GOT3 (cell line): Measurements from ENCODE around the gene DCLK1.

Experiments used
- DNase-seq: peaks from one replicate; lab custom pipeline; 2025; ENCODE audit warnings: mixed read lengths; lab: John Stamatoyannopoulos, UW

The DCLK1 gene

DNA sequence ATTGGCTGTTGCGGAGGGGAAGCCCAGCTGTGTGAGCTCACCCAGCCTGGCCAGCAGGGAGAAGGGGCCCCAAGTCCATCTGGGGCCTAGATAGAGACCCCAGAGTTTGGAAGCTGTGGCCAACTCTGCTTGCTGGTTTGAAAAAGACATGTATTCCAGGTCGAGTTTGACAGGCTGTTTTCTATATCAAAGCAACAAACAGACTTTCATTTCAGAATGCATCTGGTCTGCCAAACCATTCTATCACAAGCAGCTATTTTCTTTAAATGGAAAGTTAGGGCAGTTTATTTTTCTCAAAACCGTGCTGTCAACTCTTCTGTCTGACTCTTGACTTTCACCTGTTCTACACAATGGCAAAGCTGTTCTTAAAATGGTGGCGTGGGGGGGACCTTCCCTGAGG lies 185.8 kb downstream of the DCLK1 start:
- DNase-seq: no peak

DNA sequence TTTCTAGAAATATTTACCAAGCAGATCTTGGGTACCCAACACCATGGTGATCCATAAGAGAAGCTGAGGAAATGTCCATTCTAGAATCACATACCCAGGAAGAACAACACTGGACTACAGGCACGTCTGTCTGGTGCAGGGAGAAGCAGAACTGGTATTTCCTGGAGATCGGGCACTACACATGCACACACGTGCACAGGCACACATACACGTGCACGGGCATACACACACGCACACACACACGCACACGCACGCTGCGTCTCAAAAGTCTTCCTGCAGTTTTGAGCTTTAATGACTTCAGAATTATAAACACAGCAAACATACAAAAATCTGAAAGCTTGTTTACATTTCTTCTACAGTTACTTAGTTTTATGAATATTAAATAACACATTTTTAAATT lies 189.8 kb downstream of the DCLK1 start:
- DNase-seq: no peak

DNA sequence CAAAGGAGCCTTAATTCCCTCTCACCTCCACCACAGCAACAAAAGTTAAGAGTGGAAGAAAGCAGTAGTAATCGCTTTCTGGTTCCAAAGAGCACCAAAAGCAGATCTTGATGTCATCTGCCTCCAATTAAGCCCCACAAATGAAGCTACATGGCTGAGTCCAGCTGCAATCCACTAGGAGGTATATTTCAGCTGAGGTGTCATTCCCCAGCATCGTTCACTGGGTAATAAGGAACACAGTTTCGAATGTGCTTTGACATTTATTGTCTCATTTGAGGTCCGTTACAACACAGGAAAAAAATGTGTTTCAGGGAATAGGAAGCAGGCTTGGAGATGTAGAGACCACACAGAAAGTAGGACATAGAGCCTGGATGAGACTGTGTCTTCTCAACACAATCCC lies 190.4 kb downstream of the DCLK1 start:
- DNase-seq: no peak

DNA sequence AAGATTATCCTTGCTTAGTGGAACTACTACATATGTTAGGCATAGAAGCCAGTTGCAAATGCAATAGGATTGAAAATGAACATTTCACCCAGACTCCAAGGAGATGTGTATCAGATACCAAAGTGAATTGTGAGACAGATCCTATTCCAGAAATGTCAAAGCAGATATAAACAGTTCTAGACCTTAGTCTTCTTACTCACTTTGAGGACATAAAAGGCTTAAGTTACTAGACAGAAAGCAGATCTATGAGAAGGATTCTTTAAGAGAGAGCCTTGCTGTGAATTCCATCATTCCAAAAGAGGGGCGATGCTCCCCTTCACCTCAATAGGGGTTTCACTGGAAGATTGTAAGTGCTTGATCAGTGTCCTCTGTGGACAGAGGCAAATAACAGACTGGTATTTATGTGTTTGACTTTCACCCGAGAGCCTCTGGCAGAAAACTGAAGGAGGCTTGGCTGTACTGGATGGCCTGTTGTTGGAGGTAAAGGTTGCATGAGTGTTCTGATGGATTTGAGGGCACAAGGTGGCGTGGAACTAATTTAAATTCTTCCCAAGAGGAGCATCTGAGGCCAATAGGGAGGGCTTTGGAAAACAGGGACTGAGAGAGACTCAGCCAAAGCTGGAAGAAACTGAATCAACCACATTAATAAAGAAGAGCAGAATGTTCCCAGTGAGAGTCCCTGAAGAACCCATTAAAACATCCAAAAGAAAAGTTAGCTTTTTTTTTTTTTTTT lies 194.8 kb downstream of the DCLK1 start:
- DNase-seq: no peak

DNA sequence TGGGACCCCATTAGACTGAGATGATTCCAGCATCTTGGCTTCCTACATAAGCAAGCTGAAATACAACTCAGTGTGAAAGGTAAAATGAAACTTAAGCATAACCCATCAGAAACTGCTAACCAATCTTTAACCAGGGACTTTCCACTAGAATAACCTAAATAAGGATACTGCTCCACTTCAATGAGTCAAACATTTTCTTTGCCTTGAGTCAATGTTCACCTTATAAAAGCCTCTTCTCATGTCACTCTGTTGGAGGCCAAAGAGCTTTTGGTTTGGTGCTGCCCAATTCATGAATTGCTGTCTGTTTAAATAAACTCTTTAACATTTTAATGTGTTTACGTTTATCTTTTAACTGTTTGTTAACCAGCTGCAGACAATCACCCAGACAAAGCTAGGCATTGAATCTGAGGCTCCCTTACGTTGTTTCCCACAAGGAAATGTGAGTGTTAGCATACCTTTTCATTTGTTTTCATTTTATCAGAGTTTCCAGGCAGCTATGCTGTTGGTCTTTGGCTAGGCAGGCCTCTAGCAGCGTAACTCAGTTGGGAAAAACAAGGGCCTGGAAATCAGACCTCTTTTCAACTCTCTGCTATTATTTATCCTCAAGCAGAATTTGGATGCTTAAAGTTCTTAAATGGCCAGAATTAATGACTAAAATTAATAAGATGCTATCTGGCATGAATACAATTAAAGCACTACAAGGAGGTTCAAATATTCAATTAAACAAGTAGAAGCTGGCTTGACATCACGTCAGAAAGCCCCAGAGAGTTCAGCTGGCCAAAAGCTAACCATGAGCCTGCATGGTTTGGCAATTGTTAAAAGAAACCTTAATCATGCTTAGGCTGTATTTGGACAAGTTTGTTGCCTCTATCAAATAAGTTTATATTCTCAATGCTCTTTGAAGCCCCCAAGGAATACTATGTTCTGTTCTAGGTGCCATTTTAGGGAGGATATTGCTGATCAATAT lies 200.2 kb downstream of the DCLK1 start:
- no peak for DNase-seq

DNA sequence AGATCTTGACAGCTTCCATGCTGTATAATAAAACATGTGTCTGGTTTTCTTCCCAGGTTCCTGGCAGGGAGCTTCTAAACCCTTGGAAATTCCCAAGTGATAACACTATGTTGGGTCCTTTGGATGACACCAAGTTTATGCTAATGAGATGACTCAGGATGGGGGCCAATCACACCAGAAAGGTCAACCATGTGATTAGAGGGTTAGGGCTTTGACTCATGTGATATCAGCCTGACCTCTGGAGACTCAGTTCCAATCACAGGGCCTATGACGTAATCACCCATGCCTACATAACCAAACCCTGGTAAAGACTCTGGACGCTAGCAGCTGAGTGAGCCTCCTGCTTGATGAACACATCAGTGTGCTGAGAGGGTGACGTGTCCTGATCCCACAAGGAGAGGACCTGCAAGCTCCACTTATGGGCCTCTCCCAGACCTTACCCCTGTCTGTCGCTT lies 203.6 kb downstream of the DCLK1 start:
- no peak for DNase-seq

DNA sequence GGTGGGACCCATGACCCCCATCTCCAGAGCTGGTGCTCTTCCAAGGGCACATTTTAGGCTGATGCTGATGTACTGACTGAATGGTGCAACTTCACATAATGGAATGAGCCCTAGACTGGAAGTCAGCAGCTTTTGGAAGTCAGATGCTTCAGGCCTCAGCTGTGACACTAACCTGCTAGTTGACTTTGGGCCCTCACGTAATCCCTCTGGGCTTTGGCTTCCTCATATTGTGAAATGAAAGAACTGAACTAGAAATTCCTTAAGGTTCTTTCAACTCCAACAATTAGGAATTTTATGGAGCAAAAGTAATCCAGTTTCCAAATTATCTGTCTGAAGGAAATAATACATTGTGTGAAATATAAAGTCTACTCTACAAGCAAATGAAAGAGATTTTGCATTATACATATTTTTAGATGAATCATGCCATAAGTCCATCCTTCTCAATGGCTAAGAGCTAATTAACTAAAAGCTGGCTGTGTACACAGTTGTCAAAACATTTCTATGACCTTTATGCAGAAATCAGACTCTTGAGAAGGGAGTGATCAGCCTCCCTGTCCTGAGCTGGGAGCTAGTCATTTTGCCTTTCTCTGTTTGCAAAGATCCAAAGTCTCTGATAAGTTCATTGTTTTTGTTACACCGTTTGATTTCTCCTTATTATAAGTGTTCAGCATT lies 204.2 kb downstream of the DCLK1 start:
- no peak for DNase-seq

DNA sequence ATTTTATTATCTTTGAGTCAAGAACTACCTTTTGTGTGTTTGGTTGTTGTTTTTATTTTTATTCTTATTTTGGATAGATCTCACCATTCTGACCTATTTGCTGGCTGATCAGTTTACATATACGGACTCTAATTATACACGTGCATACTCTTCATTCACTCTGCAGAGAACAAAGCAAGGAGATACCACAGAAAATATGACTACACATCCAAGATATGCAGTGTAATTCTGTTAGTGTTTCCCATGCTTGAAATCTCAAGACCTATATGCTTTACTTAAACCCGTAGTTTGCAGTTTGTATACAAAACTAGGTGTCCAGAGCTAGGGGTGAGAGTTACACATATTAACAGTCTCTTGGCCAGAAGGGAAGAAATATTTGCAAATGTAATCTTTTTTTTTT lies 205.5 kb downstream of the DCLK1 start:
- no peak for DNase-seq

DNA sequence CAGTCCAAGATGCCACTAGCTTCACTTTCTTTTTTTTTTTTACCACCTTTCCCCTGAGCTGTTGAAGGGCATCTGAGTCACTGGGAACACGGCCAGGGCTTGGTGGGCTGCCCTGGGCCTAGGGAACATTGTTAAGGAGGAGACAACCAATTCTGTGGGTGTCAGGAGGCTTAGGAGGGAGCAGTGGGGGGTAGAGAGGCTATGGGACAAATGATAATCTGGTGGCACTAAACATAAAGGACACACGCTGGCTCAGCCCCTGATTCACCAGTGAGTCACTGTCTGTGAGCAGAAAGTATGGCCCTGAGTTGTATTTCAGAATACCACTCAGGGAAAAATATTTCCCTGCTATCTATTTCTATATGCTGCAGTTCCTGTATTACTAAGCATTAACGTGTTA lies 207.8 kb downstream of the DCLK1 start:
- DNase-seq: no peak

DNA sequence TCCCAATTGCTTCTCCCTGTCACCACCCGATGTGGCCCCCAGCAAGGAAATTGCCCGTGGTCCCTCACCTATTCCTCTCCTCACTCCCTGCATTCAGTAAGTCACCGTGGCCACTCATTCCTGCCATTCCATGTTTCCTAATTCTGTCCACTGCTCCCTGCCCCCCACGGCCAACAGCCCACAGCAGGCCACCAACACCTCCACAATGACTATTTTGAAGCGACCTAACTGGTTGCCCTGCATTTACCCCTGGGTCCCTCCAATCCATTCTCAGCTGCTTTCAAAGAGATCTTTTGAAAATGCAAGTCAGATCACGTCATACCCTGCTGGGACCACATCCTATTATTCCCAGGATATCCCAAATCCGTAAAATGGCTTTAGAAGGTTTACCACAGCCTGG lies 210.4 kb downstream of the DCLK1 start:
- no peak for DNase-seq

DNA sequence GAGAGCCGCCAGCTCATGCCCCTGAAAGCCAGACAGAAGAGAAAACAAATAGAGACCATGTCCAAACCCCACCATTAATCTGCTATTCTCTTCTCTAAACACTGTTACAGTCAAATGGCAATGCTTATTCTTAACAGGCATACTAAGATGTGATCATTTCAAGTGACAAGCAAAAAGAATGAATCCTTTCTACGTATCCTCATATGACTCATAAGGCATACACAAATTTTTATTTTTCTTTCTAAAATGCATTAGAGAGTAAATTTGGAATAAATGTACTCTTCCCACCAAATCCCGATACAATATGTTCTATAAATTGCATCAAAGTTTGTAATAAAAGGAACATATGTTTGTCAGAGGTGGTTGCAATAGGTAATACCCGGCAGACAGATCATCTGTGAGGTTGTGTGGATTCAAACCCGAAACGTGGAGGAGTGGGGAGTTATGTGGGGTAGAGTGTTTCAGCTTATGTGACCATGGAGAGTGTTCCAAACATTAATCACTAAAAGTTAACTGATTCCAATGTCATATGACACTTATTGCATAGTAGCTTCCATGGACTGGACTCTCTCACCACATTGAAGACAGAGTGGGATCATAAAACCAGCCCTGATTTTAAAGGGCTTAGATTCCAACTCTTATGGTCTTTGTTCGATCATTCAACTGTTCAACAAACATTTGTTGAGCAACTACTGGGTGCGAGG lies 213.1 kb downstream of the DCLK1 start:
- DNase-seq: no peak

DNA sequence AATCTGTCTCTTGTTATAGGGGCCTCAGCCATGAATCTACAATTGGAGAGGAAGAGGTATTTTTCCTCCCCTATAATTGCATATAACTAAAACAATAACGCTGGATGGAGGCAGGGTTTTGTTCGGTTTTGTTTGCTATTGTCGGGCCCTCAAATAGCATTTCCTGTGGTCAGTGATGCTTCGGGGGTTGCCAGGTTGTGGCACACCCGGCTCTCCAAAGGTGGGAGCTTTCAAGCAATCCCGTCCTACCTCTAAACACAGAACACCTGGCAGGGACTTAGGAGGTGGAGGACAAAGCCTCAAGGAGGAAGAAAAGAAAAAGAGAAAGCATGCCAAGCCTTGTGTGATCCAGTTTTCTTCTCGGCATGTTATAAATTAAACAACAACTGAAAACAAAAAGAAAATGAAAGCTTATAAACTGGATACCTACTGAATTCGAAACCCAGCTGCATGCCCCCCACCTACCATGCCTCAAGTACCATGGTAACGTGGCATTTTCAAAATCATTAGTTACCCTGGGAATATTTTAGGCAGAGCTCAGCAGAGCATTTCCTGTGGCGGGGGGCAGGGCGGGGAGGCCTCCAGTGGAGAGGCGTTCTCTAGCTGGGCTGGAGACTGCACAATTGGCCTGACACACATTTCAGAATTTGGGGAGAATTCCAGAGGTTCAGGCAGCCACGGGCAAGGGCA lies 213.8 kb downstream of the DCLK1 start:
- DNase-seq: no peak

DNA sequence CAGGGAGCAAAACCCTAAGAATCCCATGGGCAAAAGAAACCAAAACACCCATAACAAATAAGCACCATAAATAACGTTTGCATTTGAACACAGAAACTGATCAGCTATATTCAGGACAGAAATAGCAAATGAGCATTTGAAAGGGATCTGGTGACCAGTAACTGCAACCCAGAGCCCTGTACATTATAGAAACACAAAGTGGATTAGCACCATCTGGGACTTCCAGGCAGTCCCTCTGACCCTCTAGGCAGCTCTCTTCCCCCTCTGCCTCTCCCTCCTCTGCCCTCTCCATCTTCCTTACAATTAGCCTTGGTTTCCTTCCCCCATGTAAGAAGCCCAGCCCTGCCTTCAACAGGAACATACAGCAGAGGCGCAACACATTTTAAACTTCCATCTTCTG lies 215.0 kb downstream of the DCLK1 start:
- no peak for DNase-seq

DNA sequence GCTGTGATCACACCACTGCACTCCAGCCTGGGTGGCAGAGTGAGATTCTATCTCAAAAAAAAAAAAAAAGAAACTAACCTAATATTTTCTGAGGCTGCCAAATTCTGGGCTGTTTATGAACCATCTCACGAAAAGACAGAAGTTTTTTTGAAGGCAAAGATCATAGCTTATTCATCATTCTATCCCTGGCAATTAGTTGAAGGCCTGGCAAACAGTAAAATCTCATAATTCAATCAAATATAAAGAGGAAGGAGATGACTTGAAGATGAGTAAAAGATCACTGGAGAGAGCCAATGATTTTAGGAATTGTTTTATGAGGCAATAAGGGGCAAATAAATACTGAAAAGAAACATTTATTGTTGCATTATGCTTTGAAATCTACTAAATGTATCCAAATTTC lies 216.5 kb downstream of the DCLK1 start:
- no peak for DNase-seq

DNA sequence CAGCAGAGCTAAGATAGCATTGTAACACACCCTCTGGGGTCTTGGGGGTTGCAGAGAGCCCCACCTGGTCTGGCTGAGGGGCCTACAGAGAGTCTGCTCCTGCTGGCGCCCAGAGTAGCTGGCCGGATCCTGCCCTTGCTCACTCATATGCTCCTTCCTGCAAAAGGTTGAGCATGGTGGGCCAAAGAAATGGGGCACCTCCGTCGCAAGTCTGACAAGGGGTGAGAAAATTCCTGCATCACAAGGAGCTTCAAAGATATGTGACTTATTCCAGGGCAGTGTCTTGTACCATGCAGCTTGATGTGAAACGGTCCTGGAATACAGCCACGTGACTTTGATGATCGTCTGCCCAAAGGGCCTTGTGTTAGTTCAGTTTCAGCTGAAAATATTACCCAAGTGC lies 218.3 kb downstream of the DCLK1 start:
- no peak for DNase-seq

DNA sequence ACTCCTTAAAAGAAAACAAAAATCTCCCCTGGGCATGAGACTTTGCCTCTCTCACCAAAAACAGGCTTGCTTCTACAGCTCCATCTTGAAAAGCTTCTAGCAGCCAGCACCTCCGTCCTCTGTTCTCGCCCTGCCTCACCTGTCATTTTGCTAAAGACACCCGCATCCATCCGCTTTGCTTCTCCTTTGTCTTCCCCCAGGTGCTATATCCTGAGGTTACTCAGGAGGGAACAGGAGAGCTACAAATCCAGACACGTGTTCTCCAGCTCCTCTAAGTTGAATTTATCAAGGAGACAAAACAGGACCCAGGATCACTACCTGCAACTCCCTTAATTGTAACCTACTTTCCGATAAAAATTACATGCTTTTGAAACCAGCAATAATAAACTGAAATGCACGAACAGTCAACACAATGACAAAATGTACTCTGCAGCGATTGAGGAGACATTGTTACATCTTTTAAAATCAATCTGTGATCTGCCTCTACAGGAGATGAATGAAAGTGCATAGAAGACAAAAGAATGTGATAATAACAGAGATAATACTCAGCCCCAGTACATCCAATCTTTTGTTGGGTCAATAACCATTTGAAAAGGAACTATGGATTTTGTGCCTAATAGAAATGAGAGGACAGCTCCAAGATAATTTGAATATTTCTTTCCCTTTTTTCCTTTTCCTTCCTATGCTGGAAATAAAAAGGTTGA lies 221.2 kb downstream of the DCLK1 start:
- DNase-seq: no peak

DNA sequence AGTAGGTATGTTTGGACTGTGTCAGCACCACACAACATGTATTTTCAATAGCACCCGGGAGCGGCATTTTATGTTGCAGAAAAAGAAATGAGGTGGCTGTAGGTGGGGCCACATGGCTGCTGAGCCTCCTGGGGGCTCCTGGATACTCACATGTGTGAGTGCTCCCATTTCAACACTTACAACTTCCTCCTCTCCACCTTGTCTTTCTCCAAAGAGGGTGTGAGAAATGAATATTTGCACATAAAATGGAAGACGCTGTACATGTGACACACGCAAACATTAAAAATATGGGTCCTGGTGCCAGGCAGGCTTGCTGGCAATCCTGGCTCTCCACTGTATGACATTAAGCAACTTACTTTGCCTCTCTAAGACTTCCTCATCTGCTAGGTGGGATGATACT lies 222.1 kb downstream of the DCLK1 start:
- DNase-seq: no peak

DNA sequence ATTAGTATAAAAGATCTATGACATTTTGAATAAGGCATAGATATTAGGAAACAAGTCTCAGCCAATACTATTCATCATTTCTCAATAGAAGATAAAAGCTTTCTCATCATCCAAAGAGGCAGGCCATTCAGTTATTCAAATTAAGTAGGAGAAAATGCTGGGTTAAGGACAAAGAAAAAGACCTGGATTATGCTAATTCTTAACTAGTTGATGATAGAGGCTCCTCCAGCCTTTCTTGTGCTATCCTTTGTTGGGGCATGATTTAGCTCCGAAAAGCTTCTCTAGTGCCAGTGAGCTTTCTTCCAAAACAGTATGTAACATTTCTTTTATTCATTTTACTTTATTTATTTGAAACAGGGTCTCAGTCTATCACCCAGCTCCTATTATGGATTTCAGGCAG lies 223.0 kb downstream of the DCLK1 start:
- no peak for DNase-seq

DNA sequence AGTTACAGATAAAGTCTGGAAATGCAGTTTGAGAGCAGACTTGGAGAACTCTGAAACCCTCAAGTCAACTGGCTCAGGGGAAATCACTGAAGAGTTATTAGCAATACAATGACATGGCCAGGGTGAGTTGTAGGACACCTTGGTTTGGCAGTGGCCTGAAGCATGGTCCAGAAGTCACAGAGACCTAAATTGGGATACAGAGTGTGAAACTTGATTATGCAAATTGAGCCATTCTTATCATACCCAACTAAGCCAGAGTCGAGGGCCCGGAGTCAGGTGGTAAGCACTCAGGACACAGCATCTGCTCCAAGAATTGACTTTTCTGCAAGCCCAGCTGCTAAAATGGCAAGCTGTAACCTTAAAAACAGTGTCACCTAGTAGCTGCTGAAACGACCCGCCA lies 224.5 kb downstream of the DCLK1 start:
- DNase-seq: no peak

DNA sequence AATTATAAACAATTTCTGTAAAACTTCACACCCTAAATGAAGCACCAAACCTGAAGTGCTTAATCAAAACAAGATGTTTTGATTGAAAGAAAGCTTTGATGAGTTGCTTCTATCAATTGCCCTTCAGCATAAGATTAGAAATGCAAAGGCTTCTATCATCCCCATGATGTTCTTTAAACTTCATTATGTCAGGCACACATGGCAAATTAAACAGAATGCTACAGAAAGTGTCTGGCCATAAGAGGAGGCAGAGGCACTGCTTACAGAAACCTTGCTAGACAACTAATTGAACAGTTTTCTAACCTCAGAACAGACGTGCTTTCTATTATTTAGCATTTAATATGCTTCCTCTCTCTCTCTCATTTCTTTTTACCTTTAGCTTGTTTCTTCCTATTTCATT lies 228.1 kb downstream of the DCLK1 start:
- DNase-seq: no peak

DNA sequence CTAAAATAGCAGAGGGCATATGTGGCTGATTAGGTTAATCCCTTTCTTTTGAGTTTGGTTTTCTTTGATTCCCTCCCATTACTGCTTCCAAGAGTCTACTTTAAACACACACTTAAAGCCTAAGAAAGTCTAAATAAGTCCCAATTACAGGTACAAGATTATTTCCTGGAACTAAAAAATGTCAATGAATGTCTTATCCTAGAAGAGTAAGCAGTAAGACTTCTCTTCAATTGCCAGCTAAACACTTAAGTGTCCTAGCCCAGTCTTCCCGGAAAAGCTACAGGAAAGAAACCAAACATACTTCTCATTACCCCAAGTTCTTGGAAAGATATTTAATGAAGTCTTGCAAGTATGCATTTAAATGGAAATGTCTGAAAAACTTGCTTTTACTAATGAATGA lies 233.1 kb downstream of the DCLK1 start:
- no peak for DNase-seq
